Esophagus squamous epithelium (tissue), 5 donors: ENCODE results near the gene ETFRF1. TPM values are rescaled to one million over a fixed set of nuclear protein-coding genes. Genes with fewer than 3 reads are reported as not detected.

Experiments
- DNase-seq: peaks from one replicate; lab custom pipeline; 2025; lab: John Stamatoyannopoulos, UW
- H3K27ac ChIP-seq, 4 donors: fragments of 200-600 bp; sonication (generic); one replicate each; pipeline ENCODE4 v1.5.1; 2016 to 2019; ENCODE audit warnings: mild to moderate bottlenecking in 1 of 4
- H3K27me3 ChIP-seq, 4 donors: fragments of 200-600 bp; sonication (generic); 1 replicate in 3 of 4; 2 replicates in 1 of 4; pipeline versions ENCODE4 v1.5.1 to v1.6.0; 2017 to 2021; ENCODE audit warnings: antibody characterized with exemption in 1 of 4
- H3K36me3 ChIP-seq, 3 donors: fragments of 200-600 bp; sonication (generic); one replicate each; pipeline ENCODE4 v1.5.1; 2016 to 2019
- H3K4me1 ChIP-seq, 3 donors: fragments of 200-600 bp; sonication (generic); one replicate each; pipeline ENCODE4 v1.5.1; 2017 to 2019
- H3K4me3 ChIP-seq, 4 donors: fragments of 200-600 bp; sonication (generic); 1 replicate in 3 of 4; 2 replicates in 1 of 4; pipeline ENCODE4 v1.5.1; 2016 to 2019; ENCODE audit warnings: mild to moderate bottlenecking in 2 of 4, moderate library complexity in 1 of 4
- H3K9me3 ChIP-seq, 3 donors: fragments of 200-600 bp; sonication (generic); one replicate each; pipeline ENCODE4 v1.5.1; 2016 to 2019
- CTCF ChIP-seq, 6 experiments: fragments of 450-650 bp in 4 of 6; fragments of 200-600 bp in 2 of 6; sonication (generic) in 2 of 6; IDR thresholded peaks; one replicate each; pipeline ENCODE4 v1.5.1; 2016 to 2019; ENCODE audit warnings: antibody characterized with exemption in 6 of 6, mild to moderate bottlenecking in 4 of 6, moderate library complexity in 4 of 6
- POLR2A ChIP-seq, 4 donors: fragments of 450-650 bp; IDR thresholded peaks; one replicate each; pipeline ENCODE4 v1.6.1; 2017; ENCODE audit warnings: antibody characterized with exemption in 4 of 4, mild to moderate bottlenecking in 4 of 4, moderate library complexity in 3 of 4
- WGBS, 2 donors: methylation state at CpG; one replicate each; pipeline ENCODE4 v1.1.5; 2018; 5-methylcytosine and 5-hydroxymethylcytosine counted together
- intact Hi-C: fragments of 100-400 bp; cut with DNase I; formaldehyde crosslinking; loops from one replicate; pipeline ENCODE4 v1.15.0; 2022
- total RNA-seq, 4 donors: library from RNA; depleted of rRNA; stranded (reverse); fragments of >200 nt; gene quantifications; one replicate each; pipeline ENCODE4 v1.1.0, GENCODE V29; 2016
- donor health status: DM: yes; HTN: yes; CAD: no.

Gene ETFRF1
- total RNA-seq, 4 donors from 2014 or later = 18.3 to 26.7 (median 25.3) TPM

GRCh38 chr12:25248732-25249131 is 53.7 kb downstream of the ETFRF1 start:
- H3K27ac ChIP-seq = no peak overlapping the region

GRCh38 chr12:25249931-25250738 is 55.1 kb downstream of the ETFRF1 start:
- peak overlapping the region; percentile 94 to 99 (median 96) for H3K27ac ChIP-seq
- peak overlapping the region; percentile 73 to 99 (median 94) for H3K4me3 ChIP-seq
- no peak for DNase-seq
- peaks cover 4 to 32% (median 6%) of the 10 kb centered on the region in 3 donors for H3K4me1 ChIP-seq
- H3K9me3 ChIP-seq = no peaks in the 10 kb centered on the region
- TF ChIP-seq CTCF (IDR thresholded peaks at IDR 0.05) (no peak), POLR2A (IDR thresholded peaks at IDR 0.05) (no peak)
- WGBS, 2 donors = 0% methylated on average over 2 to 18 of the region's 56 CpGs
- H3K27me3 ChIP-seq = no peaks in the 10 kb centered on the region
- intact Hi-C loops = no loop called here
- no peaks in the 10 kb centered on the region for H3K36me3 ChIP-seq

More at GRCh38 chr12:25248732-25249131, 53.7 kb downstream of the ETFRF1 start:
- H3K36me3 ChIP-seq = peaks cover 0 to 8% (median 5%) of the 10 kb centered on the region in 3 donors
- DNase-seq = no peak
- H3K4me1 ChIP-seq = peaks cover 4 to 32% (median 6%) of the 10 kb centered on the region in 3 donors
- no peaks in the 10 kb centered on the region for H3K9me3 ChIP-seq
- H3K27me3 ChIP-seq = no peaks in the 10 kb centered on the region
- TF ChIP-seq POLR2A (IDR thresholded peaks at IDR 0.05) (no peak), CTCF (IDR thresholded peaks at IDR 0.05) (no peak)
- WGBS, 2 donors = 90 to 100% methylated on average over 1 of the region's 1 CpG
- intact Hi-C loops = no loop called here
- H3K4me3 ChIP-seq = no peak overlapping the region

- intact Hi-C loops = no loop called here
- Histone ChIP-seq H3K4me3 (peak within 1 kb of the TSS; percentile 73 to 99 (median 94)), H3K27me3 (no peaks in the 10 kb centered on the region), H3K36me3 (no peaks in the 10 kb centered on the region), H3K9me3 (no peaks in the 10 kb centered on the region), H3K4me1 (peaks cover 4 to 32% (median 6%) of the 10 kb centered on the region in 3 donors), H3K27ac (peak within 1 kb of the TSS; percentile 94 to 99 (median 96))
- 2 to 3% methylated on average over 7 to 28 of the region's 105 CpGs for WGBS, 2 donors
- peak; percentile 85 for DNase-seq
- TF ChIP-seq POLR2A (IDR thresholded peaks at IDR 0.05) = peak in 3 of 4 donors; percentile 61 to 97 (median 86)
- peak in 1 of 6 experiments; percentile 11 for TF ChIP-seq CTCF (IDR thresholded peaks at IDR 0.05)
Observed at GRCh38 chr12:25250744-25251730, 56.0 kb downstream of the ETFRF1 start, which contains the start of gene KRAS. Gene KRAS, minus strand, starts transcription at chr12:25250929.

GRCh38 chr12:25251769-25252168 is 56.7 kb downstream of the ETFRF1 start:
- H3K27ac ChIP-seq = peak overlapping the region; percentile 94 to 99 (median 96)
- H3K4me3 ChIP-seq = peak overlapping the region; percentile 73 to 99 (median 94)
- no peaks in the 10 kb centered on the region for H3K9me3 ChIP-seq
- no peaks in the 10 kb centered on the region for H3K27me3 ChIP-seq
- intact Hi-C loops = no loop called here
- no peak for DNase-seq
- WGBS, 2 donors = 53 to 61% methylated on average over 6 of the region's 6 CpGs
- no peak for TF ChIP-seq CTCF (IDR thresholded peaks at IDR 0.05)
- no peak for TF ChIP-seq POLR2A (IDR thresholded peaks at IDR 0.05)
- no peaks in the 10 kb centered on the region for H3K36me3 ChIP-seq
- H3K4me1 ChIP-seq = peaks cover 4 to 38% (median 6%) of the 10 kb centered on the region in 3 donors
